HG02981 (cell line): ENCODE results near the gene CDK2.
A peak's percentile ranks its signal among the peaks of the same experiment; 100 is the strongest.

Experiments used
- ATAC-seq: cut with Tn5 transposase; IDR thresholded peaks from one replicate; pipeline ENCODE4 v1.9.1; 2021; ENCODE audit warnings: mild to moderate bottlenecking, moderate library complexity; ENCODE audit not compliant: unreplicated experiment

CDK2 gene

DNA sequence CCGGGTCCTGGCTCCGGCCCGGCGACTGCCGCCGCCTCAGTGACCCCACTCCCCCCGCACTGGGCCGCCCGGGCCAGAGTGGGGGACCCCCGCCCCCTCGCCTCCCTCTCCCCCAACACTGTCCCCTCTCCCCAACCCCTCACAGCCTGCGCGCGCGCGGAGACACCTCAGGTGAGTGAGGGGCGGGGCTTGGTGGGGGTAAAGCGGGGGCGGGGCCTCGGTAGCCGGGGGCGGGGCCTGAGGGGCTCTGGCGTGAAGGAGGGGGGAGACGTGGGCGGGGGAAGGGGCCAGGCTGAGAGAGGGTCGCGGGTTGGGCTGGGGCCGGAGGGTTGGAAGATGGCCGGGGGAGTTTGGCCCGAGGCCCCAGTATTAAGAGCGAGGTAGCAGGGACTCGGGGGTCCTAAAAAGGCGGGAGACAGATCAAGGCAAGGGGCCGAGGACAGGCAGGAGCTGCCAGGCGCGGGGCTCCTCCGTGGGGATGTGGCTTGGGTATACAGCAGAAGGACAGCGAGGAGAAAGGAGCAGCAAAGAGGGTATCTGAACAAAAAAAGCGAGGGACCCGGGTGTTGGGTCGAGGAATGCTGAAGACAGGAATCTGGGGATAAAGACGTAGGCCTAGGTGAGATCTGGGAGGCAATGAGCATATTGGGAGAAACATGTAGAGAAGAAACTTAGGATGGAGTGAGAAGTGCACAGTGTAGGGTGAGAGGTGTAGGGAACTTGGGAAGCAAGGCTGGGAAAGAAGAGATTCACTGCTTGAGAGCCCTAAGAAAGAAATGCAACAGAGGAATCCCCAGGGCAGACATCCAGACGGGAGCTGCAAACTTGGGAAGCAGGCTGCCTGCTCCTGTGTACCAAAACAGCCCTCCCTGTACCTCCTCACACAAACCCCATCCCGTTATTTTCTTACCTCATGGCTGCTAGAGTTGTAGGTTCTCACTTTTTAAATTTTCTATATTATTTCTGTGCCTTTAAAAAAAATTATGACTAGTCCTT, 41.2 kb downstream of the CDK2 start:
- ATAC-seq, result peak; percentile 31

DNA sequence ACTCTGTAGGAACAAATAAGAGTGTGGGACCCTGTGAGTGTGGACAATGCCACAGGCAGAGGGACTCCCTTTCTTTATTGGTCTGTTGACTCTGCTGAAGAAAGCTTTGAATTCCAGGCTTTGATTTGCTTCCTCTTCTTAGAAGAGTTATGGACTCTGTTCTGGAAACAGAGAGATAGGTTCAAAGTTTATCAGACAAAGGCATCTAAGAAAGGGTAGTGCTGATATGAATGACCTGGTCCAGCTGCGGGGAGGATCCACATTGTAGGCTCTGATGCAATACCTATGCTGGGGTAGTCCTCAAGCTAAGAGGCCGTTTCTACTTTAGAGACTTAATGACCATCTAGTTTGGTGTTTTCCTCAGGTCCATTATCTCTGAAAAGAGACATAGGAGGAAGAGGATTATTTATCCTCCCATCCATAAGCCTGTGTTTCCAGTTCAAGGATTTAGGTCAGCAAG, 43.5 kb downstream of the CDK2 start:
- no peak for ATAC-seq

DNA sequence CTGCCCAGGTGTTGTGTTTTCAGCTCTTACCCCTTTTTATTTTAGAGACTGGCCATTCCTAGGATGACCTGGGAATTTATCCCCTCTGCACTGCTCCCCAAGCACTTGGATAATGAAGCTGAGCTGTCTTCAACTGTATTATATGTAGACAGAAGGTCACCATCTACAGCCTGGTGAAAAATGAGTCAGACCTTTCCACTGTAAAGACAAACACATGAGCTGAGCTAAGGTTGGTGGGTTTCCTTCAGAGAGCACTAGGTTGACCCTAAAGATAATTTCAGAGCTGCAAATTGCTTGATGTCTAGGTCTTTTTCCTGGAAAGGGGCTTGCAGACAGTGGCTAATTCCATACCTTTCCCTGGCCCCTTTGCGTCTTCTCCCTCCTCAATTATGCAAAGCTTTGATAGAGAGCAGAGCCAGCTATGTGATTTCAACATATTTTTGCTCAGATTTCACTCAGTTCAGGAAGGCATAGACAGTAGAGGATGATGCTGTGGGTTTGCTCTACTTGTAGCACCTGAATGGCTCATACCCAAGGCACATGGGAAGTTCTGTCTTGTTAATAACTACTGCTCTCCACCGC, 45.0 kb downstream of the CDK2 start:
- no peak for ATAC-seq

DNA sequence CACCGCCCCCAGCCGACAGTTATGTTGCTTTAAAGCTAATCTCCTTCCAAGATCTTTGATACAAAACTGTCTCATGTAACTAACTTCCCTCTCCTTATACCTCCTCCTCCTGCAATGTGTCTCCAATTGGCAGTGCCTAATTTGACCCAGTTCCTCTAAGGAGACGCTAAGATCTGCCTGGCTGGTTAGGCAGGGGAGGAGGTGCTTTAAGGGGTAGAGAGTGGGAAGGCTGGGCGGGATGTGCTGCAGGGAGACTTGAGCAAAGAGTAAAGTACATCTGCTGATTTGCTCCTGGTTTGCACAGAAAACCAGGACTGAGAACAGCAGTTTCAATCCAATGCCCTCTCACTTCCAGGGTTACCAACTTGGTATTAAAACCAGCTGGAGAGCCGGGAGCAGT, 46.9 kb downstream of the CDK2 start:
- ATAC-seq, result no peak

DNA sequence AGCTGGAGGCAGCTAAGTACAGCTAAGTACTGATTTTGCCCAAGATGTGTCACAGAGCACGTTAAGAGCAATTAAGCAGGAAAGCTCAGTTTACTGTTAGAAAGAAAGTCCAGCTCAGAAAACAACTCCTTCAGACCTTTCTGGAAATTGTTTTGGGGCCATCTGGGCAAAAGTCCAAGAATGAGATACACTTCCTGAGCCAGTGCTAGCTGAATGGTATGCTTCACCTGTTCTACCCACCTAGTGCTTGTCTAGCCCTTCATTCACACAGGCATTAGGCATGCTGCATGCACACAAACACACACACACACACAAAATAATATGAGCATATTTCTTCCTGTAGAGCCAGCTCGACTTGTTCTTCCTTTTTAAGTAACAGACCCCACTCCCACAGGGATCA, 47.6 kb downstream of the CDK2 start:
- ATAC-seq, result no peak

DNA sequence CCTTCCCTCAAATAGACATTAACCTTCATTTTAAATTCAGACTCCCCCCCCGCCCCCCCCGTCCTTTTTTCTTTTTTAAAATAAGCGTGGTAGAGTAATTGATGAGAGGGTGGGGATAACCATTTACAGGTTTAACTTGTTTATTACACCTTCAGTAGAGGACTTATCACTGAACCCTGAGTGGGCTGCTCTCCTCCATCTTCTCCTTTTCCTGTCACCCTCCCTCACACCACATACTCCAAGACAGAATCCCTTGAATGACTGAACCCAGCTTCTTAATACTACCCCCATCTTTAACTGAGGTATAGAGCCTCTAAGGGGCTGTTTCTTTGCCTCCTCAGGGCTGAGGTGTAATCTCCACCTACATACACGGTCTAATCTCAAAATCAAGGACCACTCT, 50.6 kb downstream of the CDK2 start:
- ATAC-seq, result no peak

DNA sequence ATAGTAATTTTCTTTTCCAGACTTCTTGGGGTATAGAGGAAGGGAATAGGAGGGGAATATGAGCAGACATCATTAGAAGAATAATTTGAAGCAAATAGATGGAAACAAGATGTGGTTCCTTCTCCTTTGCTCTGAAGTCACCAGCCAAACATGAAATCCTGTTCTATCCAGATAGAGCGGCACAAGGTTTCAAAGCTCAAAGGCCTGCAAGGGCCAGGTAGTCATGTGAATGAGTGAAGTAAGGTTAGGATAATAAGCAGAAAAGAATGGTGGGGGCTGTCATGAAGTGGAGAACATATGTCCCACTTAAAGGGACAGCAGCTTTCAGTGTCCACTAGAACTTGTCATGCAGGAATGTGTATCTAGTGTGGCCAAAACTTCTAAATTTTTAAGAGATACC, 51.7 kb downstream of the CDK2 start:
- ATAC-seq, result no peak

DNA sequence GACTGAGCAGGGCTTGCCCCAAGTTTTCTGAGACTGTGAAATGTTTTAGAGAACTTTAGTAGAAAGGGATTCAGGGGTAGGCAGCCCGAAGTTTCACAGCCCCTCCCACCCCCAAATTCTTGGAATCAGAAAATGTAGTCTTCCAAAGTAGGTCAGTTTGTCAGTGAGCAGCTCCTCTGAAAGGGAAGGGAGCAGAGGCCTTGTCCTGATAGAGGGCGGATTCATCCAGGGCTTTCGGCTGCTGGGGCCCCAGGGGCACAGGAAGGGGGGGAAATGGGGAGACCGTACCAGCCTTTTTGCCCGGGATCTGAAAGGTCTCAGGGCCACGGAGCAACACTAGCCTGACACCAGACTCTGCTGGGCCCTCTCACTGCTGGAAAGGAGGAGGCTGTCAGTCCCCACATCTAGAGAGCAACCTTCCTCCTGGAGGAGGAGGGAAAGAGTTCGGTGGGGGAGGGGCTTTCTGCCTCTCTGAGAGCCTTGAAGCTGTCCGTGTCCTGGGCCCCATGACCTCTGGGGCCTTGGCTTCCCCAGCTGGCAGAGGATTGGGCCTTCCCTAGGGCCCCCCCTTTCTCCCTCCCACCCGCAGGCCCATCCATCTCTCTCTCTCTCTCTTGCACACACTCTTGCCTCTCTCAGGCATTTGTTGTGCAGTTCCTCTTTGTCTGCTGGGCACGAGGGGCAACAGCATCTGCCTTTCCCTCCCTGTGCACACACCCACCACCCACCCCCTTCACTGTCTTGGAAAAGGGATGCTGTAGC, 54.0 kb downstream of the CDK2 start, which contains the start of gene IKZF4:
TSS of gene IKZF4 (plus strand) at position 621 of the 762 bp plus-strand sequence. CDS start 451 bp downstream, outside the sequence.
- ATAC-seq, result no peak

DNA sequence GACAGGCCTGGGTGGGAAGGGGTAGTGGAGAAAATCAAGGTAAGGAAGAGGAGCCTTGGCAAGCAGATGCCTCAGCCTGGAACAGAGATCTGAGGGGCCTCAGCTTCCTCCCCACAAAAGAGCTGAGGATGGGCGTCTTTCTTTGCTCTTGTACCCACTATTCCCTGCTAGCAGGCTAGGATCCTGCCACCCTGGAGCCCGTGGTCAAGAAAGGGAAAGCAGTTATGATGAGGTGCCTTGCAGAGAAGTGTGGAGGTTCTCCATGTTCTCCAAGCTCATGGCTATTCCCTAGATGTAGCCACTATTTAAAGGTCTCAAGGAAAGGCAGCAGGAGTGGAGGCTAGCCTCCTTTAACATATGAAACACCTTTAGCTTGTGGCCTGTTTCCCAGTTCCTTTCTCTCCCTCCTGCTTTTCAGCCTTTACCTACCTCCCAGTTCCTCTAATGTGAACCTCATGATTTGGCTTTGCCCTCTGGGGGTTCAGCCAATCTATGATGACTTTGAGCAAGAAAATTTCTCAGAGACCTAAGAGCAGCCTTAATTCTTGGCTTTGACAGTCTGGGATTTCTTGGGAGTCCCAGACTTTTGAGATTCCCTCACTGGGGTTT, 55.4 kb downstream of the CDK2 start:
- no peak for ATAC-seq
